Upper lobe of right lung (tissue), 1 donor: ENCODE data around the gene ZEB2. TPM values are rescaled to one million over a fixed set of nuclear protein-coding genes. Genes with fewer than 3 reads are reported as not detected.
A peak's percentile ranks its signal among the peaks of the same experiment; 100 is the strongest.

Source experiments
- ATAC-seq: fragments of 200-7000 bp; cut with Tn5 transposase; one replicate; pipeline ENCODE4 v1.9.1; 2020; ENCODE audit warnings: mild to moderate bottlenecking, moderate library complexity
- DNase-seq: peaks from one replicate; pipeline ENCODE4 v3.0.0-alpha.2; 2020
- H3K27ac ChIP-seq: fragments of 200-600 bp; one replicate; pipeline ENCODE4 v1.8.0; 2022
- H3K27me3 ChIP-seq: fragments of 200-600 bp; one replicate; pipeline ENCODE4 v1.8.0; 2022; ENCODE audit warnings: mild to moderate bottlenecking
- H3K36me3 ChIP-seq: fragments of 200-600 bp; one replicate; pipeline ENCODE4 v1.8.0; 2022
- H3K4me1 ChIP-seq: fragments of 200-600 bp; one replicate; pipeline ENCODE4 v1.8.0; 2022
- H3K4me3 ChIP-seq: fragments of 200-600 bp; one replicate; pipeline ENCODE4 v1.8.0; 2022; ENCODE audit warnings: mild to moderate bottlenecking
- H3K9me3 ChIP-seq: fragments of 200-600 bp; one replicate; pipeline ENCODE4 v1.8.0; 2022
- CTCF ChIP-seq: fragments of 200-600 bp; IDR thresholded peaks from one replicate; pipeline ENCODE4 v1.8.0; 2022; ENCODE audit warnings: antibody characterized with exemption
- intact Hi-C: fragments of 100-400 bp; cut with DNase I; formaldehyde crosslinking; loops from one replicate; pipeline ENCODE4 v1.11.0; 2022
- total RNA-seq: library from RNA; stranded (reverse); fragmentation: NEBNext Ultra II Directional; extraction: Animal tissue kit (Norgen Biotek cat#: 25700); gene quantifications from one replicate; pipeline ENCODE4 v1.2.1, GENCODE V29; 2021
- donor health status: DM: no; HTN: yes; CAD: no; lungs with severe emphysema.

ZEB2 gene
- total RNA-seq, 1 donor from 2014 or later: 178 TPM

- H3K27me3 ChIP-seq: no peaks in the 10 kb centered on the region
- H3K27ac ChIP-seq: no peak overlapping the region
- peaks cover 28% of the 10 kb centered on the region for H3K4me1 ChIP-seq
- no peak for DNase-seq
- intact Hi-C loops: no loop called here
- H3K36me3 ChIP-seq: peaks cover 5% of the 10 kb centered on the region
- peak; percentile 41 for ATAC-seq
- no peaks in the 10 kb centered on the region for H3K9me3 ChIP-seq
- TF ChIP-seq CTCF: no peak
- H3K4me3 ChIP-seq: no peak overlapping the region
Observed at GRCh38 chr2:144434425-144435222, 85.3 kb downstream of the ZEB2 start.

DNA sequence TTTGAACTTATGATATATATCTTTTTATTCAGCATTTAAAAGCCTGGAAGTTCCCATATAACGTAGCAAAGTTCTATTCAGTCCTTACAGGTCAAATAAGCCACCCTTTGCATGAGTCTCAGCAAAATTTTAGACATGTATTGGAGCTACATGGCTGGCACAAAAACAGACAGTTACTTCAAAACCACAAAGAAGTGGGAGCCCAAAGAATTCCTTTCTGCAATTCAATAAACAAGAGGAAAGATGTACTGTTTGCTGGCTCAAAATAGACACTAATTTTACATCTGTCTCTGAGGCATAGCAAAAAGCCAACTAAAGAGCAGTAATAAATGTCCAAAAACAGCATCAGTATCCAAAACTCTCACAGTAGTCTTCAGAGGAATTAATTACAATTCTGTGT is 87.0 kb downstream of the ZEB2 start:
- H3K4me1 ChIP-seq: peaks cover 27% of the 10 kb centered on the region
- no peak overlapping the region for H3K4me3 ChIP-seq
- ATAC-seq: no peak
- no peak overlapping the region for H3K27ac ChIP-seq
- no peak for TF ChIP-seq CTCF
- no peaks in the 10 kb centered on the region for H3K27me3 ChIP-seq
- H3K36me3 ChIP-seq: peaks cover 5% of the 10 kb centered on the region
- intact Hi-C loops: no loop called here
- no peak for DNase-seq
- H3K9me3 ChIP-seq: no peaks in the 10 kb centered on the region

DNA sequence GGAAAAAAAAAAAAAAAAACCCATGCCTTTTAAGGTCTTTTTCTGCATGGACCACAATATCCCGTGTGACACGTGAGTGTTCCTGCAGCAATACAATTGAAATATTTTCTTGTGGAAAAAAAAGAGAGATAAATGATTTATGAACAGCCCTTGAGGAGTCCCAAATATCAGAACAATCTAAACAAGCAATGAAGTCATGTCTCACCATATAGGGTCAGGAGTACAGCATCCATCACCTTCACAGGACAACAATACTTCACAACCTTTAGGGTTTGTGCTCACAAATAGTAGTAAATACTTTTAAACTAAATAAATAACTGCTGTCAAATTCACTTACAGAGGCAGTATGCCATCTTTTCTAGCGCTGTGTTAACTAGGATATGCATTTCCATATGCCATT is 87.9 kb downstream of the ZEB2 start:
- intact Hi-C loops: no loop called here
- H3K27me3 ChIP-seq: no peaks in the 10 kb centered on the region
- peaks cover 5% of the 10 kb centered on the region for H3K36me3 ChIP-seq
- H3K4me1 ChIP-seq: peaks cover 26% of the 10 kb centered on the region
- H3K27ac ChIP-seq: peak overlapping the region; percentile 49
- no peak overlapping the region for H3K4me3 ChIP-seq
- no peak for TF ChIP-seq CTCF
- ATAC-seq (no peak), DNase-seq (no peak)
- H3K9me3 ChIP-seq: no peaks in the 10 kb centered on the region

- H3K9me3 ChIP-seq: no peaks in the 10 kb centered on the region
- H3K36me3 ChIP-seq: peaks cover 5% of the 10 kb centered on the region
- TF ChIP-seq CTCF: no peak
- ATAC-seq (no peak), DNase-seq (no peak)
- intact Hi-C loops: no loop called here
- peak overlapping the region; percentile 49 for H3K27ac ChIP-seq
- peak overlapping the region; percentile 8 for H3K4me3 ChIP-seq
- peaks cover 29% of the 10 kb centered on the region for H3K4me1 ChIP-seq
- H3K27me3 ChIP-seq: no peaks in the 10 kb centered on the region
Observed at GRCh38 chr2:144431392-144431783, 88.5 kb downstream of the ZEB2 start.

DNA sequence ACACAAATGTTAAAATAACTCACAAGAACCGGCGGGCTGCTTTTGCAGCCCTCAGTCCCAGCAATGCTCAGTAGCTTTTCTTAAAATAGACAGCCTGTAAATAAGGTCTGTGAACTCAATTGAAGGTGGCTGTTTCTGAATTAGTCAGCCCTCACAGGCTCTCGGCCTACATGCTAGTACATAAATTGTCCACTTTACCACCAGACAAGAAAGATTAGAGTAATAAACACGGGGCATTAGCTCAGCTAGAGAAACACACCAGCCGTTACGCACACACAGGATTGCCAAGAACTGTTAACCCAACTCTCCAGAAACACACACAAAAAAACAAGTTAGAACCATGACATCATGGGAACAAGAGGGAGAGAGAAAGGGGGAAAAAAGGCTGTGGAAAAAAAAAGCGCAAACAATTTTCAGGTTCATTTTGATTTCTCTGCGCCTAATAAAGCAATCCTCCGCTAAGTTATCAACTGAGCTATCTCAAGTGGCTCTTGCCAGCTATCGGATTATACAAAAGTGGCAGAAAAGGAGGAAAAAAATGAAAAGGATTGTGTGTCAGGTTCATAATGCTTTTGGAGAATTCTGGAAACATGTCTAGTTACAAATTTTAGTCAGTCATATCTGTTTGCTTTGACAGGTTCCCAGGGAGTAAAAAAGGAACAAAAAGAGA is 89.1 kb downstream of the ZEB2 start:
- Histone ChIP-seq H3K9me3 (no peaks in the 10 kb centered on the region), H3K4me3 (no peak overlapping the region), H3K4me1 (peaks cover 34% of the 10 kb centered on the region), H3K36me3 (peaks cover 5% of the 10 kb centered on the region), H3K27me3 (no peaks in the 10 kb centered on the region), H3K27ac (peak overlapping the region; percentile 49)
- ATAC-seq: no peak
- no peak for DNase-seq
- no peak for TF ChIP-seq CTCF
- intact Hi-C loops: no loop called here
